ENCODE results near the gene HEY2.

HEY2 gene

DNA sequence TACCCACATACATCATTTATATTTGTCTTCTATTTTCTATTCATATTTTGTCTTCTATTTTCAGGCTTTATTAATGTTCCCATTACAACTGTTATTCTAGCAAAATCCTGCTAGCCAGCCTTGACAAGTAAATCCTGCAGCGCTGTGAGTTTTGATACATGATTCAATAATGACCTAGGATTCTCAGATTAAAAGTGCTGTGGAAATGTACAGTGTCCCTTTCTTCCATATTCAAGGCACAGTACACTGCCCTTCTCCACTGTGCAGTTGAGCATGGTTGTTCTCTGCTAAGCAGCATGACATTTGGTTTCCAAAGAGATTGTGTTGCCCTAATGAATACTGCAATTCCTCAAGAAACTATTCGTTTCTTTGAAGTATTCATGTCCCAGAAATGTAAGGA lies 5.8 kb upstream of the HEY2 start:
- DNase-seq (ENCODE audit: low read depth): no peak

DNA sequence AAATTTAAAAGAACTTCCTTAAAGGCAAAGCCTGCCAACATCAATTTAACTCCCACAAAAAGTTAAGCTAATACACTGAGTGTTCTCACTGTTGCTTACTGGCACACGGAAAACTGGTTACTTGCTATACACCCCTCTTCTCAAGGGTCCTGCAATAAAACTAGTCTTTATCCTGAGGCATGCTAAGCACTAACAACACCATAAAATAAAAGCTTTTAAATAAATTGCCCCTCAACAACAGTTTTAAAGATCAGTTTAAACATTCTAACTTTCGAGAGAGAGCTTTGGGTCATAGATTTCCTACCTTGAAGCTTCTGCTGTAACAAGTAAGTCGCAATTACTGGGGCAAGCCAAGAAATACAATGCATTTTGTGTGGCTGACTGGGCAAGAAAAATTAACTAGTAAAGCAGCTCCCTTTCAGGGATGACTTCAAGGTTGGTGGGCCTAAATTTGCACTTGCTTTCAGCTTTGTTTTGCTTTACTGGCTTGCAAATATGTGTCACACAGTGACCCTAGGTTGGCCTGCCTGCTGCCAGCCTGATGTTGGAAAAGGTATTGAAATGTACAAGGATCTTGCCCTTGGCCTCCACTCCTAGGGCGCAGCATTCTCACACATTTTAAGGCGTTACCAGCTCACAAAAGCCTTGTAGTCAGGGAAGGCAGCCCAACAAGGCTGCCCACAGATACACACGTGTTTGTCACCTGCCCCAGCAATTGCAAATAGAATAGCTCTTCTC lies 4.0 kb upstream of the HEY2 start:
- DNase-seq (ENCODE audit: low read depth): no peak

DNA sequence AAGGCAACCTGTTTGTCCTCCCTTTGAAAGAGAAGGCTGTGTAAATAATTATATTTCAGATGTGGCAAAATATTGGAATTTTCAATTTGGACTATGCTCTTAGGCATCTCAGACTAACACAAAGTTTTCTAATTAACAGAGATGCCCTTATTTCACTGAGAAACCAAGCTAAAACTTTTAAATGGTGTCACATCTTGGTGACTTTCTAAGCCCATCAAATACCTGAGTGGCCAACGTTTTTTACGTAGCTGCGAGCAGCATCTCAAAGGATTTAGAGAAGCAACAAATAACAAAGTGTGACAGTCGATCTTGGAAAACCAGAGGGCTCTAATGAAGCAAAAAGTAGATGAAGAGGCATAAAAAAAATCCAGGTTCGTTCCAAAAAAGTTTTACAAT lies 3.4 kb upstream of the HEY2 start:
- no peak for DNase-seq (ENCODE audit: low read depth)

DNA sequence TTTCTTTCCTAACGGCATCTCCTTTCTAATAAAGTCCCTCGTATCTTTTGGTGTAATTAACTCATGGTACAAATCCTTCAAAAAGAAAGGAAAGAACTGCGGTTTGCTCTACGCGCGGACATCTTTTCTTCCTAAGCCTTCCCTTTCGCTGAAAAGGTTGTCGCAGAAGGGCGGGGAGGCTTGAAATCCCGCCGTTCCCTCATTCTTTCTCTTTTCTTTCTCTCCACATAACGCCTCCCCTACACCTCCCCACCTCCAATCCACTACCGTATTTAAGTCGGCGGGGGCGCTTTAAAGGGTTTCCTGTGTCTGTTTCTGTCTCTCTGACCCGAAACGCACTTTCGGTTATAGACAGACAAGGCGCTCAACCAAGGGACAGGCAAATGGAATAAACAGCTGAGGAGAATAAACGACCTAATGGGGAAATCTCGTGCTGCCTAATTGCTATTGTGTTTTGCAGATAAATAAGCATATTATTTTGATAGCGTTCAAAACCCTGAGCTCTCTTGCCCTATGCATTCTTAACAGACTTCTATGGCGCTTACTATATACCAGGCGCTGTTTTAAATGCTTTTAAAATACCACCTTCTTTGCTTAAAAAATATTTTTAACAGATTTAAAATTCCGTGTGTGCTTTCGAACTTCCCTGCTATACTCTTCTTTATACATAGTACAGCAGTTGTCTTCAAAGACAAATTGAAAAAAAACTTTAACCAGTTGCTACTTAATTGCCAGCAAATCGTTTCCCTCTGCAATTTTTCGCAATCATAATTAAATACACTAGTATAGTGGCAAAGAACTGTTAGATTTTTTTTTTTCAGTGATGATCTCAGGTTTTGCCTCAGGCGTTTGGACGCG lies 2.5 kb upstream of the HEY2 start:
- DNase-seq (ENCODE audit: low read depth): no peak

DNA sequence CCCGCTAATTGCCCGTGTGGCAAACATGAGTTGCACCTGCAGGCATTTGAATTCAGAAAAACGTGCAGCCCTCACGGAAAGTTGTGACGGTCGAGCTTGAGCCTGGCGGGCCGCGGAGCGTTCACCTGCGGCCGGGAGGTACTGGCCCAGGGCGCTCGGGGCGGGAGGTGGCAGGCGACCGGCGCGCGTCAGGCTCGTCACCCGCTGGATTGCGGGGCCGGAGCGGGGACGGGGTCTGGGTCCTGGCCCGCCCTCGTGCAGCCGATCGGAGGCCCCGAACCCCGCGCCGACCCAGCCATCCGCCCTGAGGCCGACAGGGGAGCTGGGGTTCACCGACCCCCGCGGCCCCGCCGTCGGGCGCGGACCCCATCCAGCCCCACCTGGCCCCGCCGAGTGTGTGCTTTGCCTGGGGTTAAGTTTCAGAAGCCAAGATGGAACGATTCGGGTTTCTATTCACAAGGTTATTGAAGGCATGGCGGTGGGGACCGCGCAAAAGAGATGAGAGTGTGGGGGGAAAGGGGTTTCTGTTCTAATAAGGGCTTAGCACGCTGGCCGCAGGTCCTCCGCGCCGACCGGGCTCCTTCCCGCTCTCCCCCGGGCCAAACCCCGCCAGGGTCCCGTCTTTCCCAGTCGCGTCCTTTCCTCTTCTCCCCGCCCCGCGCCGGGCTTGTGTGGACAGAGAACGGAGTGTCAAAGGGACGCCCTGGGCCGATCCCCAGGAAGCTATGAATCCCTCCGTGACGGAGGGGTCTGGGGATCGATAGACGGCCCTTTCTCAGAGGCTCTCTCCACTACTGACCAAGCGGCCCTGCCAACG lies 1.6 kb upstream of the HEY2 start:
- DNase-seq (ENCODE audit: low read depth): no peak

DNA sequence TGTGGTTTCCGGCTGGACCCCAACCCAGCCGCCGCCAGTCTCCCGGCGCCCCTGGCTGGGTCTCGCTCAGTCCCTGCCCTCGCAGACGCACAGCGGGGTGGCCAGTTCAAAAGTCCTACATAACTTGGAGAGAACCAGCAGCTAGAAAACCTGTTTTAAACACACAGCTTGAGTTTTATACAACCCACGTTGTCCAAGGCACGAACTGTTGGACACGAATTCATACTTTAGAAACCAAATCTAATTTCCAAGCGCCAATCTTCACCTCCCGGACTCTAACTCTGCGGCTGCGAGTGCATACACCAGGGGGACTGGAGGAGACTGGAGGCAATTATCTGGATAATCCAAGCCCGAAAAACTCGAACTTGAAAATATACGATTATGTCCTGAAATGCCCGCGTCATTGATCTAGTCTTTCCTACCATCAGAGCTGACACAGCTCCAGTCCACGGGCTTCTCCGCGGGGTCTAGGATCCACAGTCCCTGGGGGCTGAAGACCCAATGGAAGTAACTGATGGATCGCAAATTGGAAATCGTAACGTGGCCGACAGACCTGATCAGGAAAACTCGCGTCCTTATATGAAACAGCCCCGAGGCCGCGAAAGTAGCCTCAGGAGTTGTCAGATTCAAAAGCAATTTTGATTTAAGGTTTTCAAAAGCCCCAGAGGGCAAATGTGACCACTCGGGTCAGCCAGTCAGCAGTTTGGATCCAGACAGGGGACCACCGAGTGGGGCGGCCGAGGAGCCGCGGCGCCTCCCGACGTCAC lies 843 bp upstream of the HEY2 start:
- no peak for DNase-seq (ENCODE audit: low read depth)

DNA sequence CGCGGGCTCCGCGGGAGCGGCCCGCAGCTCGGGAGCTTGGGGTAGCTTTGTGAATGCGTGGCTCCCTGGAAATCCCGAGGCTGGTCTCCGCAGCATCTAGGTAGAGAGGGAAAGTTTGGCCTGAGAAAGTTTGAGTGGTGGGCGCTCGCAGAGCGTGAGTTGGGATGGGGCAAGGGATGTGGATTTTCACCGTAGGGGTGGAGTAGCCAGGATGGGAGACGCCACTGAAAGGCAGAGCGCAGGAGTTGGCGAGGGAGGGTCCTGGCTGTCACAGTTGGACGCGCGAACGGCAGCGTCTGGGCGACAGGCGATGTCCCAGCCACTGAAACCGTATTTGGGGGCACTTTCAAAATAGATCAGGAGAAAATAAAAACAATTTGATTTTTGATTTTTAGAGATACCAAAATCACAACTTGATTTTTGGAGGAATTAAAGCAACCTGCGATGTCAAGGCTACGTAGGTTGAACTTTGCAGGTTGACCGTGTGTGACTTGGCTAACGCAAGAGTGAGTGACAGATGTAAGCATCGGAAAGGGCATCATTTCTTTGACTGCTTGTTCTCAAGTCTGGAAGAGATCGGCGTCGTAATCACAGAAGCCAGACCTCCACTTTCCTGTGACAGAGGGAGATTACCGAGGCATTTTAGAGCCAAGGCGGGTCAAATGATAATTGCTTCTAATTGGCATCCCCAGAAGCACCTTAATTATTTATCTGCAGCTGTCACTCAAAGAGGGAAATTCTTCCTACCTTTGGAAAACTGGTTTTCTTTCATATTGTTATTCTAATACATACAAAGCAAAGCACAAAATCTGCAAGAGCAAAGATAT lies 646 bp downstream of the HEY2 start:
- DNase-seq (ENCODE audit: low read depth): no peak

DNA sequence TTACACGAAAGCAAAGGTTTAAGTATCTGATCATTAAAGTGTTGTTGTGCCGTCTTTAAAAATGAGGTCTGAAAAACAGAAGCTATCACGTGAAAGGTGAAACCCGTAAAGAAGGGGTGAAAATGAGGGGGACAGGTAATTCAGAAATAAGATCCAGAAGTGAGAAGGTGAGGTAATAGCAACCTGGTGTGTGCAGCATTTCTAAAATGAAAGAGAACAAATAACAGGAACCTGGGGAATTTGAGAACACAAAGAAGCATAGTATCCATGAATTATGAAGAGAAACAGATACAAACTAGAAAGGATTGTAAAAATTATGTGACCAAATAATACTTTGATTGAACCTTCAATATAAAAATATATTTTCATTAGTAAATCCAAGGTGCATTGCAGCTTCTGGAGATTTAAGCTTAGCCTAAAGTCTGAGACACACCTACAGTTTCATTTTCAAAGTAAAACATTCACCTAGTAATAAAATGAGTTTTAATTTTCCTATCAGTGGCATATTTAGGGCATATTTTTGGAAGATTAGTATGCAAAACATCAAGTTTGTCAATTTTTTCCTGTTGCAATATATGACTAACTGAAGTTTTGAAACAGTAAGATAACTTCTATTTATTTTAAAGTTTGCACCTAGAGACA lies 1.4 kb downstream of the HEY2 start:
- DNase-seq (ENCODE audit: low read depth): no peak

DNA sequence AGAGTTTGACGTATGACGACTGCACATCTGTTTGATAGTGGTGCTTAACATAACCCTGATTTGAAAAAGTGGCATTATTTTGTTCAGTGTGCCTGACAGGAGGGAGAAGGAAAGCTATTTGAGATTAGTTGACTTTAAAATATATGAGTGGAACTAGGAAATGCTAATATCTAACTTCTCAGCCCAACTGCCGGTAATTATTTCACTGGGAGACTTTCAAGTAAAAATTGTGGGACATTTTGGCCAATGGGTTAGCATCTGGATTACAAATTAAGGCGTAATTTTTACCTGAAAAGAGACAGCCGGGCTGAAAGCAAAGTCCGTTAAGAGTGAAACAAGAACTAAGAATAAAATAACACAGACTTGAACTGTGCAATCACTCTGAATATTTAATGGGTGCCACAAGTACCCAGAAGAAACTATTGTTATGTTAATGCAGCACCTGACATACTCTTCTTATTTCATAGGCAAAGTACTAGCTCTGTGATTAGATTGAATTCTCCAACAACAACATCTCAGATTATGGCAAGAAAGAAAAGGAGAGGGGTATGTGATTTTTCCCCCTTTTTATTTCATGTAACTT lies 2.0 kb downstream of the HEY2 start:
- DNase-seq (ENCODE audit: low read depth): no peak

DNA sequence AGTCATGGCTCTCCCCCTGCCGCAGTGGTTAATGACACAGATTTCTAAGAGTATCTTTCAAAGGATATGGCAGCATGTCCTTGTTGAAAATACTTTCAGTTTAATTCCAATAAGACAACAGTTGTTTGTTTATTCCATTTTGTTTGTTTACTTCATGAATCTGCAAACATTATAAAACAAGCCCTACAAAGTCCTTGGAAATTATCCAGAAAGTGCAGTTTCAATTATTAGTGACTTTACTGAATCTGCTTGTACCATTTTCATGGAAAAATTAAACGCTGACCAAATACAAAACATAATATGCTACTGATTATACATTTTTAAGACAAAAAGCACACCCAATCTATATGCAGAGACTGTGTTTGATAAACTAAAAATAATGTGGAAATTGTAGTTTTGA lies 3.3 kb downstream of the HEY2 start:
- DNase-seq (ENCODE audit: low read depth): no peak

DNA sequence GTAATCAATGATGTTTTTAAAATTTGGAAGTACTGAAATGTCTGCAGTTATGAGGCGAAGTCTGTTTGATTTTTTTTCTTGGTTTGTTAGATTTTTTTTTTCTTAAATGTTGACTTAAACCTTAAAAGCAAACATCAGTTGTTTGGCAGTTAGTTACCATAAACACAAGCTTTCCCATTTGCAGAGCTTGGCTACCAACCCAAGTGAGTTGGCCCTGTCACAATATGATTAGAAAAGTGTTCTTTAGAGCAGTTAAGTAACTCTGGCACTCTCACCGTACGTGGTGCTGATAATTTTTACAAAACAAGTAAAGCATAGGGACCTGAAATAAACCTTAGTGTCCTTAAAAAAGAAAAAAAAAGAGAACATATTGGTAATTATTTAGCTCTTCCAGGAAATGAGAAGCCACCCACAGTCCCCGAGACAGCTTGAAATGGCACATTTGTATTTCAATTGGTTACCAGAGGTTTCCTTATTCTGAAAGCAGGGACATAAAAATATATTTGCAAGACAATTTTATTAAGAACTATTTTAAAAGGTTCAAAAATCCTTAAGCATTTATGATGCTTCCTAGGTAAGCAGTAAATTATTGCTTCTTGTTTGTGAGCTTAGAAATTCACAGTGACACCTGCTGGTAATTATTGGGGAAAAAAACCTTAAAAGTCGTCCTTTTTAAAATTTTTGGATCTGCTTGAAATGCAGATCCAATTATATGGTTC lies 3.9 kb downstream of the HEY2 start:
- no peak for DNase-seq (ENCODE audit: low read depth)

DNA sequence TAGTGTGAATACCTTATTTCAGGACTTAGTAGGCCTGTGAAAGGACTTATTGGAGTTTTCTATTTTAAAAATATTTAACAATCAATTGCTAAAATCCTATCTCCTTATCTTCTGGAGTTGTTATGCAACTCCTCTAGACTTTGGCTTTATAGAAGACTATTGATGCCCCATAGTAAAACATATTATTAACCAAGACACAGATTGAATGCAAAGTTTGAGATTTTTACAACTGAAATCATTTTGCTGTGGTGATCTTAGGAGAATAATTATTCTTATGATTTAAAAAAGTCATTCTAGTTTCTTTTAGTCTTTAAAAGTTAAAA lies 4.5 kb downstream of the HEY2 start:
- DNase-seq (ENCODE audit: low read depth): no peak

DNA sequence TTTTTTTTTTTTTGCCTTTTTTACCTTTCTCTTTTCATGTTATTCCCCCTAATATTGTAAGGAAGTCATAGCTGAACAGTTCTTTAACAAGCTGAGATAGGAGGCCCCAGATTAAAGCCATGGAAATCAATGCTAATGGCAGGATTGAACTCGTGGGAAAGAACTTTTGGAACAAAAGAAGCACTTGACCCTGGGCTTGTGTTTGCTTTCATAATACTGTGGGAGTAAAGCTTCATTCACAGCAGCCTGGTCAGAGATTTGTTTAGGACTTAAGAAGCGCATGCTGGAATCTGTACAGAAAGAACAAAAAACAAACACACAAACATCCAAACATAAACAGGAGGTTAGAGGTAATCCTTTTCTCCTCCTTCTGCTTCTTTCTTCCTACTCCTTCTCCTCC lies 5.1 kb downstream of the HEY2 start:
- DNase-seq (ENCODE audit: low read depth): no peak

DNA sequence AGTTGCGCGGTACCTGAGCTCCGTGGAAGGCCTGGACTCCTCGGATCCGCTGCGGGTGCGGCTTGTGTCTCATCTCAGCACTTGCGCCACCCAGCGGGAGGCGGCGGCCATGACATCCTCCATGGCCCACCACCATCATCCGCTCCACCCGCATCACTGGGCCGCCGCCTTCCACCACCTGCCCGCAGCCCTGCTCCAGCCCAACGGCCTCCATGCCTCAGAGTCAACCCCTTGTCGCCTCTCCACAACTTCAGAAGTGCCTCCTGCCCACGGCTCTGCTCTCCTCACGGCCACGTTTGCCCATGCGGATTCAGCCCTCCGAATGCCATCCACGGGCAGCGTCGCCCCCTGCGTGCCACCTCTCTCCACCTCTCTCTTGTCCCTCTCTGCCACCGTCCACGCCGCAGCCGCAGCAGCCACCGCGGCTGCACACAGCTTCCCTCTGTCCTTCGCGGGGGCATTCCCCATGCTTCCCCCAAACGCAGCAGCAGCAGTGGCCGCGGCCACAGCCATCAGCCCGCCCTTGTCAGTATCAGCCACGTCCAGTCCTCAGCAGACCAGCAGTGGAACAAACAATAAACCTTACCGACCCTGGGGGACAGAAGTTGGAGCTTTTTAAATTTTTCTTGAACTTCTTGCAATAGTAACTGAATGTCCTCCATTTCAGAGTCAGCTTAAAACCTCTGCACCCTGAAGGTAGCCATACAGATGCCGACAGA lies 9.9 kb downstream of the HEY2 start:
- DNase-seq (ENCODE audit: low read depth): no peak

DNA sequence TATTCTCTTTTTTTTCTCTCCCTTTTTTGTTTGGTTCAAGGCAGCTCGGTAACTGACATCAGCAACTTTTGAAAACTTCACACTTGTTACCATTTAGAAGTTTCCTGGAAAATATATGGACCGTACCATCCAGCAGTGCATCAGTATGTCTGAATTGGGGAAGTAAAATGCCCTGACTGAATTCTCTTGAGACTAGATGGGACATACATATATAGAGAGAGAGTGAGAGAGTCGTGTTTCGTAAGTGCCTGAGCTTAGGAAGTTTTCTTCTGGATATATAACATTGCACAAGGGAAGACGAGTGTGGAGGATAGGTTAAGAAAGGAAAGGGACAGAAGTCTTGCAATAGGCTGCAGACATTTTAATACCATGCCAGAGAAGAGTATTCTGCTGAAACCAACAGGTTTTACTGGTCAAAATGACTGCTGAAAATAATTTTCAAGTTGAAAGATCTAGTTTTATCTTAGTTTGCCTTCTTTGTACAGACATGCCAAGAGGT lies 10.6 kb downstream of the HEY2 start:
- no peak for DNase-seq (ENCODE audit: low read depth)

DNA sequence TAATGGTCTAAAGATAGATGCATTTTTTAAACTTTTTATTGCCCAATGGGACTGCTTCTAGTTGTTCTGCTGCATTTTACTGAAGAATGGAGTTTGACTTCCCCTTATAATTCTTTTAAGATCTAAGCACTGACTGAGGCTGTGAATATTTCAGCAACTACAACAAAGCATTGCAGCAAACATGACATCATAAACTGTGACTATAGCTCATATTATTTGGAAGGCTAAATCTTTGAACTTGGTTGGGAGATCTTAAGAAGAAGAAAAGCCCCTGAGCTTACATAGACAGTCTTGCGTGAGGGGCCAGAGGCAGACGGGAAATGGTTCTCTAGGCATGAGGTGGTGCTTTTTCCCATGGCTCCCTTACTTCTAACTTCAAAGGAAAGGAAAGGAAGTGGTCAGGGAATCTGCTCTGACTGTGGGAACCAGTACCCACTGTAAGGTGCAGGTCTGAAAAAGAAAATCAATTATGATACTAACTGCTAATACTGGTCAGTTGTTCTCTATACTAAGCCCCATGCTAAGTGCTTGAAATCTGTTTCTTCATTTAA lies 14.8 kb downstream of the HEY2 start:
- DNase-seq (ENCODE audit: low read depth): no peak

DNA sequence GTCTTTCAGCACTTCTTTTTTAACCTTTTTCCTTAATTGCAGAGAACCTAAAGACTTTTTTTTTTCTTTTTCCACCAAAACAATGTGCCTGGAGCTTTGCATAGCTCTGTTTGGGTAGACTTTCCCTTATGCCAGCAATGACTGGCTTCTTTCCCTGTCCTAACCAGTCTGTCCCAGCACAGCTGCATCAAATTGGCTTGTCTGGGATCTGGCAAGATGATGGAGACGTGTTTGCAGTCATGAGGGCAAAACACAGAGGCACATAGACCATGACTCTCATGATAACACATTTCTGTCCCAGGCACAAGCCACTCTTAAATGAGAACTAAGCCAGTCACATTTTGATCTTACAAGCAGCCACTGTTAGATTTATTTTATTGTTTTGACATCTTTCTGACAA lies 16.5 kb downstream of the HEY2 start:
- no peak for DNase-seq (ENCODE audit: low read depth)

DNA sequence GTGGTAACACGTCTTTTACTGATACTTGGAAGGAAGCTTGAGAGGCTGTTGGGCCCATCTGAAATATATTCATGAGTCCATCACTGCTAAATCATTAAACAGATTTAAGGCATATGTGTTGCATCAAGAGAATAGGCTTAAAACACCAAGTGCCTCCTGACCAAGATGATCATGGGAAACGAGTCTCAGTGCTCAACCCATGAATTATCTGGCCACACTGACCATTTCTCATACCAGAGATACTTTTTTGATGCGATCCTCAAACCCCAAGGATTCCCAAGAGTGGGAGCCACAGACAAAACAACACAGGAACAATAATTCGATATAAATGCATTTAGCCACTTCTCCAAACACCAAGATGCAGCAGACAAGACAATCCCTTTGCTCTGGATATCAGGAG lies 17.2 kb downstream of the HEY2 start:
- DNase-seq (ENCODE audit: low read depth): no peak

Measured in HS-27A (cell line).